Keratinocyte (primary cell): ENCODE data around the gene NOX3.

Source experiments
- CTCF ChIP-seq, 3 experiments: IDR thresholded peaks in 1 of 3; conservative IDR thresholded peaks in 1 of 3; optimal IDR thresholded peaks in 1 of 3; 2 replicates in 2 of 3; 3 replicates in 1 of 3; pipeline versions ENCODE3 to v1.5.1; 2011; ENCODE audit warnings: low read length in 3 of 3, mild to moderate bottlenecking in 3 of 3, moderate library complexity in 2 of 3, control low read depth in 1 of 3, inconsistent platforms in 1 of 3; ENCODE audit not compliant: insufficient read depth in 2 of 3; ENCODE audit errors: extremely low read depth in 1 of 3
- EZH2 ChIP-seq: IDR thresholded peaks from one replicate; pipeline ENCODE4 v1.6.1; 2012; ENCODE audit warnings: inconsistent platforms, mild to moderate bottlenecking, low read length, moderate library complexity

- TF ChIP-seq CTCF (optimal IDR thresholded peaks at IDR 0.05 in 1 of 3, IDR thresholded peaks at IDR 0.05 in 1 of 3, conservative IDR thresholded peaks at IDR 0.05 in 1 of 3; ENCODE audit: extremely low read depth in 1 of 3, insufficient read depth in 2 of 3, low read length in 3 of 3): no peak
- TF ChIP-seq EZH2: no peak
Observed at GRCh38 chr6:155372256-155372655, 83.4 kb downstream of the NOX3 start.
